ENCODE measurements around the gene ZNF536. TPM values are rescaled to one million over a fixed set of nuclear protein-coding genes. Genes with fewer than 3 reads are reported as not detected.

Gene ZNF536
- total and polyA plus RNA-seq, 2 donors (not counting 3 experiments of a cell fraction or from before 2014, with no cell fraction given), result not detected

DNA sequence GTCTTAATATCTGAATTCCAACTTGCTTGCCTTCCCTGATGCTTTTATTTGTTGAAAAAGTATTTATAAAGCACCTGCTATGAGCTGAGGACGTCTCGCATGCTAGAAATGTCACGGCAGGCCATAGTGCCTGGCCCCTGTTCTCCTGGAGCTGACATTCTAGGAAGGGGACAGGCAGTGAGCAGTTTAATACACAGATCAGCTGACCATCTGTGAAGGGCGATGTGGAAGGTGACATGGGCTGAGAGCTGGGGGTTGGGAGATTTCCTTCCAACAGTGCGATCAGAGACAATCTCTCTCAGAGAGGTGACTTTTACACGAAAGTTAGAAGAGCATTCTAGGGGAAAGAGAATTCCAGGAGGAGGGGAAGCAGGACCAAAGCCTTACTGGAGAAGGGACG is 153.2 kb downstream of the ZNF536 start:
- H3K79me2 ChIP-seq (ENCODE audit: control insufficient read depth, insufficient read depth, low read length), result no peaks in the 10 kb centered on the region
- no peaks in the 10 kb centered on the region for H3K9me1 ChIP-seq (replicated peaks; ENCODE audit: control insufficient read depth, extremely low read depth, insufficient read depth, low read length)
- intact Hi-C loops (cut with micrococcal nuclease), result no loop called here
- TF ChIP-seq JUN (IDR thresholded peaks at IDR 0.05; ENCODE audit: borderline replicate concordance, insufficient read depth, insufficient read length, low read depth) (no peak), MYC (IDR thresholded peaks at IDR 0.05; ENCODE audit: low read depth, low read length) (no peak), EZH2 (IDR thresholded peaks at IDR 0.05; ENCODE audit: borderline replicate concordance, low read depth, low read length, severe bottlenecking) (no peak), POLR2AphosphoS5 (IDR thresholded peaks at IDR 0.05; ENCODE audit: insufficient read depth, low read depth, low read length) (no peak), FOS (IDR thresholded peaks at IDR 0.05; ENCODE audit: borderline replicate concordance, insufficient read depth, low read length) (no peak), GATA2 (IDR thresholded peaks at IDR 0.05; ENCODE audit: insufficient read depth, insufficient read length, low read depth, low read length) (no peak), CTCF (IDR thresholded peaks at IDR 0.05; ENCODE audit: extremely low read depth in 1 of 2, insufficient read depth in 1 of 2, low read depth in 1 of 2, low read length in 2 of 2) (no peak), POLR2A (IDR thresholded peaks at IDR 0.05; ENCODE audit: low read depth, low read length) (no peak)
- TF ChIP-seq, protein P1, sequence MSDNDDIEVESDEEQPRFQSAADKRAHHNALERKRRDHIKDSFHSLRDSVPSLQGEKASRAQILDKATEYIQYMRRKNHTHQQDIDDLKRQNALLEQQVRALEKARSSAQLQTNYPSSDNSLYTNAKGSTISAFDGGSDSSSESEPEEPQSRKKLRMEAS (IDR thresholded peaks at IDR 0.05; ENCODE audit: insufficient read depth, insufficient read length), result no peak
- no peaks in the 10 kb centered on the region for H3K4me1 ChIP-seq (ENCODE audit: control insufficient read depth, extremely low read depth, insufficient read depth, low read length)
- H3K27me3 ChIP-seq (ENCODE audit: control insufficient read depth in 2 of 2, insufficient read depth in 2 of 2, low read length in 2 of 2), result no peaks in the 10 kb centered on the region
- DNase-seq (ENCODE audit: low read depth, low spot score), result no peak
- CTCF ChIA-PET, result no interaction called here
- H3K9ac ChIP-seq (replicated peaks; ENCODE audit: extremely low read depth, insufficient read depth, low read length), result no peak overlapping the region
- no peak overlapping the region for H3K27ac ChIP-seq (ENCODE audit: insufficient read depth, low read depth, low read length)
- H2AFZ ChIP-seq (ENCODE audit: low read depth, low read length), result no peak overlapping the region
- no peak overlapping the region for H3K4me2 ChIP-seq (ENCODE audit: insufficient read depth, low read length)
- POLR2A ChIA-PET, result no interaction called here
- H3K9me3 ChIP-seq (replicated peaks; ENCODE audit: control insufficient read depth, insufficient read depth, low read length), result peaks cover 4% of the 10 kb centered on the region
- no peak overlapping the region for H3K4me3 ChIP-seq (replicated peaks in 1 of 3; ENCODE audit: insufficient read depth in 1 of 3, low read depth in 1 of 3, low read length in 3 of 3)
- no TSS peak for BruUV-seq (replicated peaks)
- dilution Hi-C loops (cut with MboI; ENCODE audit: extremely low pct_ligation_motif_present, low sequenced_read_pairs), result no loop called here
- H4K20me1 ChIP-seq (replicated peaks; ENCODE audit: control insufficient read depth, extremely low read depth, insufficient read depth, low read length), result no peaks in the 10 kb centered on the region
- no peak for FAIRE-seq
- no peaks in the 10 kb centered on the region for H3K36me3 ChIP-seq (ENCODE audit: control insufficient read depth in 2 of 2, extremely low read depth in 1 of 2, insufficient read depth in 2 of 2, low read length in 2 of 2)
